Left cardiac atrium (tissue), 4 donors: ENCODE results near the gene BTBD1. TPM values are rescaled to one million over a fixed set of nuclear protein-coding genes. Genes with fewer than 3 reads are reported as not detected.

Source experiments
- ATAC-seq, 2 donors: fragments of 200-7000 bp; cut with Tn5 transposase; one replicate each; pipeline ENCODE4 v1.9.1; 2020; ENCODE audit warnings: mild to moderate bottlenecking in 2 of 2, moderate library complexity in 2 of 2
- DNase-seq: peaks from one replicate; pipeline ENCODE4 v3.0.0-alpha.2; 2020
- intact Hi-C, 2 donors: fragments of 100-400 bp; cut with DNase I; formaldehyde crosslinking; loops; one replicate each; pipeline versions ENCODE4 v1.14.1 to v1.15.1; 2022 to 2023
- microRNA-seq, 2 donors: library from miRNA; unstranded; fragments of <30 nt; microRNA quantifications; one replicate each; pipeline ENCODE4 v1.2.0, GENCODE V29; 2020
- total RNA-seq, 2 donors: library from RNA; stranded (reverse); fragmentation: NEBNext Ultra II Directional; extraction: Animal tissue kit (Norgen Biotek cat#: 25700); gene quantifications; one replicate each; pipeline ENCODE4 v1.2.1, GENCODE V29; 2021
- donor health status: DM: no; HTN: yes; CAD: no.
- donor health status: DM: no; HTN: yes; CAD: no; lungs with severe emphysema.
- donor health status: DM: yes; HTN: yes; CAD: no.
- donor health status: Dilated cardiomyopathy.

Gene BTBD1
- total RNA-seq, 2 donors from 2014 or later: 100 to 128 TPM

- no peak for DNase-seq
- intact Hi-C loops: no loop called here
These were observed 95.7 kb downstream of the BTBD1 start for GRCh38 chr15:82971218-82971984.

DNA sequence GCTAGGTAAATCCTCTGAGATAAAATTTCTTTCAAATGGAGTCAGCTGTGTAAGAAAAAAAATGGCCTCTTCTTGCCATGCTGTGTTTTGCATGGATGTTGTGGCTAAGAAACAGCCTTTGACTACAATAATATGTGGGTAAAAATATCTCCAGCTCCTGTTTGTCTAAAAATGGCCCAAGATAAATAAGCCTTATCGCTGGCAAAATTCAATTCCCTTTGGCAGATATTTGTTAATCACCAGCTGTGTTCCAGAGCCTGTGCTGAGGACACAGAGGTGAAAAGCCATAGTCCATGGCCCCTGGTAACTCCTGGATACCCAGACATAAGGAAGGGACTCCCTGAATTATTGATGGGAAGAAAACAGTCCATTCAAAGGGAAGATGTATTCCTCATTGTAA lies 96.4 kb downstream of the BTBD1 start:
- intact Hi-C loops: no loop called here
- peak in 1 of 2 donors; percentile 34 for ATAC-seq
- no peak for DNase-seq

More at GRCh38 chr15:82971218-82971984, 95.7 kb downstream of the BTBD1 start:
- peak in 1 of 2 donors; percentile 23 for ATAC-seq

DNA sequence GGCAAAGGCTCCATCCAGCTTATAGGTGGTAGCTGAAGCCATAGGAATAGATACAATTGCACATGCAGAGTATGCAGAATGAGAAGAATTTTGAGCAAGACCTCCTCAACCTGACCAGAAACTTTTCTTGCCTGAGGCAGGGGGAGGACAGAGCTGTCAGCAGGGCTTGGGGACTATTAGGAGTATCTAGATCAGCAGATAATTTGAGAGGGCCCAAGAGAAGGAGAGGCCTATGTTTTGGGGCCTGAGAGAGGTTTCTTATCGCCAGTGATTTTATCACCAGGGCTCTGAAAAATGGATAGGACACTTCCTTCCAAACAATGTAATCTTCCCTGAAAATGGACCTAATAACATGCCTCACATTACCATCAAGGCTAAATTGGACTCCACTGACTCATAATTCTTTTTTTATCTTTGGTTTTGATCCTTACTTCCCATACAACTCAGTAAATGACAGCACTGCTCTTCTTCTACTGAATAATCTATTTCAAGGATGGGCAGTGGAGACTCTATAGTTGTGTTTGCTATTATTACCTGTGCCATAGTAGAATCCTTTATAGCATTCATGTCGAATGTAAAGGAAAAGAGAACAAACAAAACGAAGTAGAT lies 96.9 kb downstream of the BTBD1 start:
- ATAC-seq: no peak
- intact Hi-C loops: no loop called here
- DNase-seq: no peak

DNA sequence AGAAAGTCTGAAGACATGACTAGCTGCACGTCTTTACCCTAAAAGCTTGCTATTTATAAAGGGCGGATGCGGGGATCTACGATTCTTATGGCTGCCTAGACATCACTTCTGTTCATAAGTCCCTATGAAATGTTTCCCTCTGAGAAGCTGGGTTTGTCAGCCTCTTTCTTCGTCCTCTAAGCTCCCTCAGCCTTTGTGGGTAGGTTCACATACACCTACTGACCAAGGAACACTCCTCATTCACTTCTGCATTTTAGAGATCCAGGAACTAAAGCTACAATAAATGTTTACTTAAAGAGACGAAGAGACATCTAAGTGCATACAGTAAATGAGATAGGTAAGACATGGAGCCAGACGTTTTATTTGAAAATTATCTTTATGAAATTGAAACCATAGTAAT lies 97.7 kb downstream of the BTBD1 start:
- DNase-seq: no peak
- no peak for ATAC-seq
- intact Hi-C loops: no loop called here

DNA sequence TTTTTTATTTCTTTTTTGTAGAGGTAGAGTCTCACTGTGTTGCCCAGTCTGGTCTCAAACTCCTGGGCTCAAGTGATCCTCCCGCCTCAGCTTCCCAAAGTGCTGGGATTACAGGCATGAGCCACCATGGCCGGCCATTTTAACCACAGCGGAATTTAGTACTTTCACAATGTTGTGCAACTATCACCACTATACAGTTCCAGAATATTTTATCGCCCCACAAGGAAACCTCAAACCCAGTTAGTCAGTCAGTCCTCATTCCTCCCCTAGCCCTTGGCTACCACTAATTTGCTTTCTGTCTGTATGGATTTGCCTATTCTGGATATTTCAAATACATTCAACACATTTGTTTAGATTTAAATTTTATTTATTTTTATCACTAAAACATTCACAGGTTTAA lies 99.0 kb downstream of the BTBD1 start:
- intact Hi-C loops: no loop called here
- ATAC-seq: no peak
- no peak for DNase-seq

GRCh38 chr15:82966671-82967071 lies 100.4 kb downstream of the BTBD1 start:
- no peak for ATAC-seq
- DNase-seq: no peak
- intact Hi-C loops: no loop called here

Small RNA genes lying within 50 kb of the gene (microRNA-seq; reads per million reads assigned to microRNA genes)
- gene MIR4515: 0 reads per million in 2 donors

Other genes starting within 250 kb of the BTBD1 start
- gene HOMER2, start 114.5 kb downstream of the BTBD1 start, total RNA-seq: 10 to 100 TPM; 12.6 to 19.2 TPM
- gene RAMAC, start 81.0 kb downstream of the BTBD1 start, total RNA-seq: 10 to 100 TPM; 13.5 to 13.6 TPM
- gene C15orf40, start 55.6 kb downstream of the BTBD1 start, total RNA-seq: 10 to 100 TPM; 10.9 to 13.4 TPM
- 10 to 100 TPM; 19.0 to 33.0 TPM for gene TM6SF1, start 40.4 kb upstream of the BTBD1 start, total RNA-seq
- 10 to 100 TPM; 30.6 to 48.1 TPM for gene HDGFL3, start 140.6 kb upstream of the BTBD1 start, total RNA-seq
- 1 to 10 TPM; 2.4 to 3.0 TPM for gene BNC1, start 217.4 kb upstream of the BTBD1 start, total RNA-seq